Hepatocyte (in vitro differentiated cells): Measurements from ENCODE around the gene AOAH.

ENCODE experiments used
- CTCF ChIP-seq: fragments of 200-600 bp; sonication (generic); IDR thresholded peaks from 2 replicates; pipeline ENCODE4 v1.5.1; 2016; ENCODE audit warnings: antibody characterized with exemption, mild to moderate bottlenecking; ENCODE audit not compliant: poor library complexity
- EZH2 ChIP-seq: fragments of 200-600 bp; sonication (generic); IDR thresholded peaks from 2 replicates; pipeline ENCODE4 v1.6.1; 2016; ENCODE audit warnings: antibody characterized with exemption, mild to moderate bottlenecking, borderline replicate concordance
- EZH2phosphoT487 ChIP-seq: fragments of 200-600 bp; sonication (generic); IDR thresholded peaks from one replicate; pipeline ENCODE4 v1.6.1; 2018; ENCODE audit warnings: antibody characterized with exemption, mild to moderate bottlenecking, low read depth, moderate library complexity; ENCODE audit not compliant: unreplicated experiment, severe bottlenecking

GRCh38 chr7:36506130-36506798, 218.0 kb downstream of the AOAH start:
- TF ChIP-seq EZH2 = no peak
- TF ChIP-seq CTCF = no peak
- no peak for TF ChIP-seq EZH2phosphoT487
